Psoas muscle (tissue), 8 donors: Measurements from ENCODE around the gene OR5A2. TPM values are rescaled to one million over a fixed set of nuclear protein-coding genes. Genes with fewer than 3 reads are reported as not detected.

ENCODE experiments used
- ATAC-seq, 4 donors: fragments of 200-7000 bp; cut with Tn5 transposase; one replicate each; pipeline ENCODE4 v1.9.1; 2020; ENCODE audit warnings: moderate library complexity in 3 of 4, mild to moderate bottlenecking in 2 of 4
- DNase-seq, 2 donors: peaks; one replicate each; pipeline ENCODE4 v3.0.0-alpha.2; 2020
- H3K27ac ChIP-seq: fragments of 200-600 bp; one replicate; pipeline ENCODE4 v1.8.0; 2022
- H3K27me3 ChIP-seq, 3 donors: fragments of 200-600 bp in 1 of 3; one replicate each; pipeline versions ENCODE4 v1.6.1 to v1.8.0; 2013 to 2022; ENCODE audit warnings: low read length in 2 of 3, mild to moderate bottlenecking in 2 of 3, moderate library complexity in 1 of 3; ENCODE audit not compliant: insufficient read depth in 3 of 3
- H3K36me3 ChIP-seq, 2 donors: fragments of 200-600 bp in 1 of 2; one replicate each; pipeline versions ENCODE4 v1.6.1 to v1.8.0; 2013 to 2022; ENCODE audit warnings: low read depth in 1 of 2, mild to moderate bottlenecking in 1 of 2, moderate library complexity in 1 of 2; ENCODE audit not compliant: insufficient read depth in 1 of 2
- H3K4me1 ChIP-seq: fragments of 200-600 bp; one replicate; pipeline ENCODE4 v1.8.0; 2022
- H3K4me3 ChIP-seq: fragments of 200-600 bp; one replicate; pipeline ENCODE4 v1.8.0; 2022; ENCODE audit warnings: mild to moderate bottlenecking
- H3K9me3 ChIP-seq: fragments of 200-600 bp; one replicate; pipeline ENCODE4 v1.8.0; 2022
- CTCF ChIP-seq: fragments of 200-600 bp; IDR thresholded peaks from one replicate; pipeline ENCODE4 v1.8.0; 2022; ENCODE audit warnings: antibody characterized with exemption
- WGBS, 3 donors: extraction: QIAGEN DNeasy Blood & Tissue Kit; methylation state at CpG; one replicate each; pipeline versions ENCODE4 v1.1.6 to v1.1.7; 2013; 5-methylcytosine and 5-hydroxymethylcytosine counted together
- intact Hi-C, 2 donors: fragments of 100-400 bp; cut with DNase I; formaldehyde crosslinking; loops; one replicate each; pipeline versions ENCODE4 v1.11.0 to v1.14.2; 2022
- polyA plus RNA-seq, 3 donors: library from polyadenylated mRNA; stranded (reverse); fragments of 200-250 nt; gene quantifications; one replicate each; pipeline ENCODE4 v1.2.3, GENCODE V29; 2013
- total RNA-seq, 4 donors: library from RNA; stranded (reverse); fragmentation: NEBNext Ultra II Directional in 2 of 4; extraction: Animal tissue kit (Norgen Biotek cat#: 25700) in 2 of 4; gene quantifications; one replicate each; pipeline versions ENCODE4 v1.2.1 to v1.2.4, GENCODE V29; 2021 to 2023
- donor health status: healthy with polysubstance abuse.
- donor health status: DM: no; HTN: no; CAD: no; lungs with moderate emphysema.
- donor health status: Bipolar disorder and iron deficiency.
- donor health status: healthy.
- donor health status: DM: yes; HTN: yes; CAD: no.
- donor health status: DM: no; HTN: no; CAD: no.
- donor health status: DM: no; HTN: no; CAD: no.
- donor health status: DM: yes; HTN: yes; CAD: no.

Gene OR5A2
- total and polyA plus RNA-seq, 7 donors: not detected

GRCh38 chr11:59413646-59414045, 12.6 kb downstream of the OR5A2 start:
- Histone ChIP-seq H3K27me3 (no peaks in the 10 kb centered on the region), H3K4me1 (no peaks in the 10 kb centered on the region), H3K36me3 (no peaks in the 10 kb centered on the region), H3K27ac (no peak overlapping the region), H3K9me3 (no peaks in the 10 kb centered on the region), H3K4me3 (no peak overlapping the region)
- intact Hi-C loops: no loop called here
- 60 to 78% (median 66%) methylated on average over 2 of the region's 2 CpGs for WGBS, 3 donors
- ATAC-seq (no peak), DNase-seq (no peak)
- no peak for TF ChIP-seq CTCF

- no peaks in the 10 kb centered on the region for H3K36me3 ChIP-seq
- no peaks in the 10 kb centered on the region for H3K9me3 ChIP-seq
- TF ChIP-seq CTCF: no peak
- DNase-seq (no peak), ATAC-seq (no peak)
- no peaks in the 10 kb centered on the region for H3K27me3 ChIP-seq
- no peaks in the 10 kb centered on the region for H3K4me1 ChIP-seq
- H3K4me3 ChIP-seq: no peak overlapping the region
- no peak overlapping the region for H3K27ac ChIP-seq
- intact Hi-C loops: no loop called here
Observed at GRCh38 chr11:59403546-59403945, 22.7 kb downstream of the OR5A2 start.

GRCh38 chr11:59401262-59401552, 25.0 kb downstream of the OR5A2 start:
- 38 to 43% (median 42%) methylated on average over 2 of the region's 2 CpGs for WGBS, 3 donors
- Histone ChIP-seq H3K27ac (no peak overlapping the region), H3K4me1 (no peaks in the 10 kb centered on the region), H3K4me3 (no peak overlapping the region), H3K27me3 (no peaks in the 10 kb centered on the region), H3K9me3 (no peaks in the 10 kb centered on the region), H3K36me3 (no peaks in the 10 kb centered on the region)
- no peak for TF ChIP-seq CTCF
- no peak for DNase-seq
- intact Hi-C loops: no loop called here
- ATAC-seq: no peak

GRCh38 chr11:59400461-59401261, 25.6 kb downstream of the OR5A2 start:
- 29 to 50% (median 32%) methylated on average over 3 of the region's 3 CpGs for WGBS, 3 donors
- Histone ChIP-seq H3K27ac (no peak overlapping the region), H3K36me3 (no peaks in the 10 kb centered on the region), H3K9me3 (no peaks in the 10 kb centered on the region), H3K4me1 (no peaks in the 10 kb centered on the region), H3K4me3 (no peak overlapping the region), H3K27me3 (no peaks in the 10 kb centered on the region)
- no peak for TF ChIP-seq CTCF
- ATAC-seq (no peak), DNase-seq (no peak)
- intact Hi-C loops: no loop called here

GRCh38 chr11:59394186-59394585, 32.0 kb downstream of the OR5A2 start:
- Histone ChIP-seq H3K36me3 (no peaks in the 10 kb centered on the region), H3K9me3 (no peaks in the 10 kb centered on the region), H3K4me3 (no peak overlapping the region), H3K27ac (no peak overlapping the region), H3K27me3 (no peaks in the 10 kb centered on the region), H3K4me1 (no peaks in the 10 kb centered on the region)
- intact Hi-C loops: no loop called here
- DNase-seq (no peak), ATAC-seq (no peak)
- no peak for TF ChIP-seq CTCF
